Suprapubic skin (tissue), 4 donors: ENCODE measurements around the gene MARF1. TPM values are rescaled to one million over a fixed set of nuclear protein-coding genes. Genes with fewer than 3 reads are reported as not detected.
"Not testable (repeated sequence)": the region's sequence is repeated elsewhere in the genome, so short reads cannot be mapped to it uniquely, and the experiment has no call there.

Experiments
- DNase-seq, 2 donors: peaks; one replicate each; pipeline ENCODE4 v3.0.0-alpha.2; 2019; ENCODE audit warnings: low spot score in 2 of 2
- H3K27ac ChIP-seq: fragments of 200-600 bp; sonication (generic); one replicate; pipeline ENCODE4 v1.5.1; 2019
- H3K27me3 ChIP-seq: fragments of 200-600 bp; sonication (generic); one replicate; pipeline ENCODE4 v1.5.1; 2019
- H3K36me3 ChIP-seq: fragments of 200-600 bp; sonication (generic); one replicate; pipeline ENCODE4 v1.5.1; 2019
- H3K4me1 ChIP-seq: fragments of 200-600 bp; sonication (generic); one replicate; pipeline ENCODE4 v1.5.1; 2019
- H3K4me3 ChIP-seq: fragments of 200-600 bp; sonication (generic); one replicate; pipeline ENCODE4 v1.5.1; 2019; ENCODE audit warnings: mild to moderate bottlenecking
- H3K9me3 ChIP-seq: fragments of 200-600 bp; sonication (generic); one replicate; pipeline ENCODE4 v1.5.1; 2019
- EP300 ChIP-seq: sonication (generic); formaldehyde crosslinking; IDR thresholded peaks from one replicate; pipeline ENCODE4 v1.6.1; 2017; ENCODE audit warnings: antibody characterized with exemption
- POLR2A ChIP-seq, 2 donors: fragments of 450-650 bp; IDR thresholded peaks; one replicate each; pipeline ENCODE4 v1.6.1; 2017; ENCODE audit warnings: antibody characterized with exemption in 2 of 2, mild to moderate bottlenecking in 2 of 2, moderate library complexity in 2 of 2
- POLR2AphosphoS5 ChIP-seq, 3 donors: sonication (generic); formaldehyde crosslinking; IDR thresholded peaks; one replicate each; pipeline ENCODE4 v1.6.1; 2017; ENCODE audit warnings: antibody characterized with exemption in 3 of 3
- WGBS: methylation state at CpG from one replicate; pipeline ENCODE4 v1.1.5; 2018; 5-methylcytosine and 5-hydroxymethylcytosine counted together
- total RNA-seq, 4 donors: library from RNA; depleted of rRNA; stranded (reverse); fragments of >200 nt; gene quantifications; one replicate each; pipeline ENCODE4 v1.1.0, GENCODE V29; 2016
- TF ChIP-seq, protein P1 (sequence below), 2 donors: fragments of 200-600 bp in 1 of 2; fragments of 450-650 bp in 1 of 2; sonication (generic) in 1 of 2; IDR thresholded peaks; one replicate each; pipeline ENCODE4 v1.5.1; 2016 to 2019; ENCODE audit warnings: antibody characterized with exemption in 2 of 2, mild to moderate bottlenecking in 1 of 2, moderate library complexity in 1 of 2

MARF1 gene
- total RNA-seq, 4 donors from 2014 or later, result 36.2 to 117 (median 44.2) TPM

- peak; percentile 95 to 97 for DNase-seq
- Histone ChIP-seq H3K36me3 (peaks cover 20% of the 10 kb centered on the region), H3K4me1 (peaks cover 59% of the 10 kb centered on the region), H3K27ac (peak overlapping the region; percentile 93), H3K4me3 (peak overlapping the region; percentile 17), H3K27me3 (no peaks in the 10 kb centered on the region), H3K9me3 (no peaks in the 10 kb centered on the region)
- peak; percentile 63 to 98 (median 96) for TF ChIP-seq POLR2AphosphoS5 (IDR thresholded peaks at IDR 0.05)
- TF ChIP-seq POLR2A (IDR thresholded peaks at IDR 0.05), result no peak
- TF ChIP-seq, protein P1, sequence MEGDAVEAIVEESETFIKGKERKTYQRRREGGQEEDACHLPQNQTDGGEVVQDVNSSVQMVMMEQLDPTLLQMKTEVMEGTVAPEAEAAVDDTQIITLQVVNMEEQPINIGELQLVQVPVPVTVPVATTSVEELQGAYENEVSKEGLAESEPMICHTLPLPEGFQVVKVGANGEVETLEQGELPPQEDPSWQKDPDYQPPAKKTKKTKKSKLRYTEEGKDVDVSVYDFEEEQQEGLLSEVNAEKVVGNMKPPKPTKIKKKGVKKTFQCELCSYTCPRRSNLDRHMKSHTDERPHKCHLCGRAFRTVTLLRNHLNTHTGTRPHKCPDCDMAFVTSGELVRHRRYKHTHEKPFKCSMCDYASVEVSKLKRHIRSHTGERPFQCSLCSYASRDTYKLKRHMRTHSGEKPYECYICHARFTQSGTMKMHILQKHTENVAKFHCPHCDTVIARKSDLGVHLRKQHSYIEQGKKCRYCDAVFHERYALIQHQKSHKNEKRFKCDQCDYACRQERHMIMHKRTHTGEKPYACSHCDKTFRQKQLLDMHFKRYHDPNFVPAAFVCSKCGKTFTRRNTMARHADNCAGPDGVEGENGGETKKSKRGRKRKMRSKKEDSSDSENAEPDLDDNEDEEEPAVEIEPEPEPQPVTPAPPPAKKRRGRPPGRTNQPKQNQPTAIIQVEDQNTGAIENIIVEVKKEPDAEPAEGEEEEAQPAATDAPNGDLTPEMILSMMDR (IDR thresholded peaks at IDR 0.05), result no peak
- TF ChIP-seq EP300, result no peak
- WGBS, result 2% methylated on average over 20 of the region's 20 CpGs
Observed at GRCh38 chr16:15672514-15673167, 29.7 kb upstream of the MARF1 start.

GRCh38 chr16:15672127-15672513 lies 29.2 kb upstream of the MARF1 start:
- DNase-seq, H3K9me3 ChIP-seq, H3K4me3 ChIP-seq, H3K27me3 ChIP-seq: not testable (repeated sequence)
- 75% methylated on average over 10 of the region's 10 CpGs for WGBS
- Histone ChIP-seq H3K36me3 (peaks cover 21% of the 10 kb centered on the region), H3K27ac (peak overlapping the region; percentile 93), H3K4me1 (peaks cover 59% of the 10 kb centered on the region)

DNA sequence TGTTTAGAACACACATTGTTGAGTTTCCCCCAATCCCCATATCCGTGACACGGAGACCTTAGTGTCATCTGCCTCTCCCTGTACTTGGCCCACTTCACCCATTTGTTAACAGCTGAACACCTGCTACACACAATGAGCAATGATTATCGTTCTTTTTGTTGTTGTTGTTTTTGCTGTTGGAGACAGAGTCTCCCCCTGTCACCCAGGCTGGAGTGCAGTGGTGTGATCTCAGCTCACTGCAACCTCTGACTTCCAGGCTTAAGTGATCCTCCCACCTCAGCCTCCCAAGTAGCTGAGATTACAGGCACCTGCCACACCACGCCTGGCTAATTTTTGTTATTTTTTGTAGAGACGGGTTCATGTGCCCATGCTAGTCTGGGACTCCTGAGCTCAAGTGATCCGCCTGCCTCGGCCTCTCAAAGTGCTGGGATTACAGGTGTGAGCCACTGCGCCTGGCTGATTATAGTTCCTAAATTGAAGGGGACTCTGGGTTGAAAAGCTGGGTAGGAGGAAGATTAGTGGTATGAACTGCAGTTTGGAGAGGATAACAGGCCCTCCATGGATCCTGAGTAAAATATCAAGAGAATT lies 28.7 kb upstream of the MARF1 start:
- WGBS, result 80% methylated on average over 8 of the region's 8 CpGs
- H3K27ac ChIP-seq, result peak overlapping the region; percentile 93
- no peak overlapping the region for H3K4me3 ChIP-seq
- no peaks in the 10 kb centered on the region for H3K9me3 ChIP-seq
- TF ChIP-seq POLR2A (IDR thresholded peaks at IDR 0.05) (no peak), POLR2AphosphoS5 (IDR thresholded peaks at IDR 0.05) (no peak), EP300 (no peak)
- TF ChIP-seq, protein P1 (IDR thresholded peaks at IDR 0.05), result no peak
- H3K27me3 ChIP-seq, result no peaks in the 10 kb centered on the region
- DNase-seq, result no peak
- H3K4me1 ChIP-seq, result peaks cover 59% of the 10 kb centered on the region
- H3K36me3 ChIP-seq, result peaks cover 26% of the 10 kb centered on the region

DNA sequence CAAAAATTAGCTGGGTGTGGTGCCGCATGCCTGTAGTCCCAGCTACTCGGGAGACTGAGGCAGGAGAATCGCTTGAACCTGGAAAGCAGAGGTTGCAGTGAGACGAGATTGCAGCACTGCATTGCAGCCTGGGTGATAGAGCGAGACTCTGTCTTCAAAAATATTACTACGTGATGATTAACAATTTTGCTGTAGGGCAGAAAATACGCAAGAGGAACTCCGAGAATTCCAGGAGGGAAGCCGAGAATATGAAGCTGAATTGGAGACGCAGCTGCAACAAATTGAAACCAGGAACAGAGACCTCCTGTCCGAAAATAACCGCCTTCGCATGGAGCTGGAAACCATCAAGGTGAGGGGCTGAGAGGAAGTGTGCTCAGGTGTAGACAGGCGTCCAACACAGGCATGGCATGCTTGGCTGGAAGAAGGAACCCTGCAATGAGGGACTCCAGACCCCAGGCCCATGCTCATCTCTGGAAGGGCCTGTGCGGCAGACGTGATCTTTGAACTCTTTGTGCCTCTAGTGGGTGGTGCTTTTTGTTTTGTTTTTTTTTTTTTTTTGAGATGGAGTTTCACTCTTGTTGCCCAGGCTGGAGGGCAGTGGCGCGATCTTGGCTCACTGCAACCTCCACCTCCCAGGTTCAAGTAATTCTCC lies 24.3 kb upstream of the MARF1 start:
- H3K27ac ChIP-seq, result no peak overlapping the region
- no peaks in the 10 kb centered on the region for H3K9me3 ChIP-seq
- no peaks in the 10 kb centered on the region for H3K27me3 ChIP-seq
- peaks cover 62% of the 10 kb centered on the region for H3K36me3 ChIP-seq
- no peak overlapping the region for H3K4me3 ChIP-seq
- 82% methylated on average over 18 of the region's 18 CpGs for WGBS
- TF ChIP-seq POLR2AphosphoS5 (IDR thresholded peaks at IDR 0.05) (no peak), EP300 (no peak), POLR2A (IDR thresholded peaks at IDR 0.05) (no peak)
- TF ChIP-seq, protein P1 (IDR thresholded peaks at IDR 0.05), result no peak
- peaks cover 18% of the 10 kb centered on the region for H3K4me1 ChIP-seq
- no peak for DNase-seq

GRCh38 chr16:15665107-15665506 lies 22.2 kb upstream of the MARF1 start:
- H3K27me3 ChIP-seq, result no peaks in the 10 kb centered on the region
- peaks cover 69% of the 10 kb centered on the region for H3K36me3 ChIP-seq
- DNase-seq, result no peak
- no peak overlapping the region for H3K27ac ChIP-seq
- no peaks in the 10 kb centered on the region for H3K9me3 ChIP-seq
- no peak for TF ChIP-seq POLR2A (IDR thresholded peaks at IDR 0.05)
- TF ChIP-seq EP300, result no peak
- no peak for TF ChIP-seq POLR2AphosphoS5 (IDR thresholded peaks at IDR 0.05)
- TF ChIP-seq, protein P1 (IDR thresholded peaks at IDR 0.05), result no peak
- peaks cover 4% of the 10 kb centered on the region for H3K4me1 ChIP-seq
- no peak overlapping the region for H3K4me3 ChIP-seq
